Glomerular endothelial cell (primary cell): ENCODE results near the gene TRMT13. TPM values are rescaled to one million over a fixed set of nuclear protein-coding genes. Genes with fewer than 3 reads are reported as not detected.
"Not testable (repeated sequence)": the region's sequence is repeated elsewhere in the genome, so short reads cannot be mapped to it uniquely, and the experiment has no call there.

Source experiments
- DNase-seq: peaks from one replicate; pipeline ENCODE4 v3.0.0-alpha.2; 2011; ENCODE audit warnings: low read depth, low spot score; ENCODE audit errors: extremely low read depth
- total RNA-seq: library from RNA; depleted of rRNA; stranded (reverse); fragments of >200 nt; gene quantifications from 2 replicates; pipeline ENCODE4 v1.2.3, GENCODE V29; 2015

The TRMT13 gene
- total RNA-seq, 1 donor from 2014 or later: 9.0 TPM

- DNase-seq: no peak
These were observed 19.3 kb downstream of the TRMT13 start for GRCh38 chr1:100152271-100152670.

DNA sequence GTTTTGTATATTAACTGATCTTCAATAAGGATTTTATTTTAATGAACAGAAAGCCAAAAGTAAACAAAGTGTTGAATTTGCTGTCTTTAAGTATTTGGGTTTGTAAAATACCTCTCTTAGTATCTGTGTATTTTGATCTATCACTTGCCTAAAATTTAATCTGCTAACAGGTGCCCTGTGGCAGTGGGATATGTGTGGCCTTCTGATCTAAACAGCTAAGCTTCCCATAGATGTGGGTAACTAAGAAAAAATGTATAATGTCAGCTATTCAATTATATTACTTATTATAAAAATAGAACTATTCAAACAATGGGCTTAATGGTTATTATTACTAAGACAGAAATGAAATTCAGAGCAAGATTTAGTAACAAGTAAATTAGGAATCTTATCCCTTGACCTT is 29.9 kb downstream of the TRMT13 start:
- no peak for DNase-seq

DNA sequence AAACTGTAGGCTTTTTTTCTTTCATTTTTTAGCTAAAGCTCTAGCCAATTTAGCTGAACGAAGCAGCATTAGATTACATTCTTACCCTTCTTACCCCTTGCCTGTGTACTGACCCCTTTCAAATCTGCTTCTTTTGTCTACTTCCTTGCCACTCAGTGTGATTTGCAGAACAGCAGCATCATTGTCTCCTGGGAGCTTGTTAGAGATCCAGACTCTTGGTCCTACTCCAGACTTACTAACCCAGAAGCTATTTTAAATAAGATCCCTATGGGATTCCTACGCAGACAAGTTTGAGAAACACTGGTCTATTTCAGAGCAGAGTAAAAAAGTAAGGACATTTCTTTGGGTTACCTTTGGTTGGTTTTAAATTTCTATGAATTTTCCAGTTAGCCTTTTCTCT is 31.3 kb downstream of the TRMT13 start:
- no peak for DNase-seq

DNA sequence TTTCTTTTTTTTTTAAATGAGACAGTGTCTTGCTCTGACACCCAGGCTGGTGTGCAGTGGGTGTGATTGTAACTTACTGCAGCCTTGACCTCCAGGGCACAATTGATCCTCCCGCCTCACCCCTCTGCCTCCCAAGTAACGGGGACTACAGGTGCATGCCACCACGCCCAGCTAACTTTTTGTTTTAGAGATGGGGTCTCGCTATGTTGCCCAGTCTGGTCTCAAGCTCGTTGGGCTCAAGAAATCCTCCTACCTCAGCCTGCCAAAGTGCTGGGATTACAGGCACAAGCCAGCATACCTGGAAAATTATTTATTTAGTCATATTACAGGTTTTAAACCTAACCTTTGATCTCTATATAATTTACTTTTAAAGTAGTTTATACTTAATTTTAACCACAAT is 31.7 kb downstream of the TRMT13 start:
- DNase-seq: no peak

DNA sequence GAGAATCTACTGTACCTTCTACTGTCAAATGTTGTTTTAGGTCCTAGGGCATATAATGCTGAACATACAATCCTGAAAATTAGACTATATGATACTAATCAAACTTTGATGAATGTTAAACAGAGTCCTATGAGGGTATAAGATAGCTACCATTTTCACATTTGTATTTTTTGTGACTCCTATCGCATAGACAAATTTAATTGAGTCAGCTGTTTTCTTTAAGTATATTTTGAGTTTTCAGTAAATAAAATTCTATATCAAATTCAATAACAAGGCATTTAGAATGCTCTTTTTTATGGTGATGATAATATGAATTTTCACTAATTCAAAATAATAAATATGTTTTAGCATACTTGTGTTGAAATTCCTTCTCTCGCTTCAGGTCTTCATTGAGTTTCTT is 35.1 kb downstream of the TRMT13 start:
- DNase-seq: no peak

DNA sequence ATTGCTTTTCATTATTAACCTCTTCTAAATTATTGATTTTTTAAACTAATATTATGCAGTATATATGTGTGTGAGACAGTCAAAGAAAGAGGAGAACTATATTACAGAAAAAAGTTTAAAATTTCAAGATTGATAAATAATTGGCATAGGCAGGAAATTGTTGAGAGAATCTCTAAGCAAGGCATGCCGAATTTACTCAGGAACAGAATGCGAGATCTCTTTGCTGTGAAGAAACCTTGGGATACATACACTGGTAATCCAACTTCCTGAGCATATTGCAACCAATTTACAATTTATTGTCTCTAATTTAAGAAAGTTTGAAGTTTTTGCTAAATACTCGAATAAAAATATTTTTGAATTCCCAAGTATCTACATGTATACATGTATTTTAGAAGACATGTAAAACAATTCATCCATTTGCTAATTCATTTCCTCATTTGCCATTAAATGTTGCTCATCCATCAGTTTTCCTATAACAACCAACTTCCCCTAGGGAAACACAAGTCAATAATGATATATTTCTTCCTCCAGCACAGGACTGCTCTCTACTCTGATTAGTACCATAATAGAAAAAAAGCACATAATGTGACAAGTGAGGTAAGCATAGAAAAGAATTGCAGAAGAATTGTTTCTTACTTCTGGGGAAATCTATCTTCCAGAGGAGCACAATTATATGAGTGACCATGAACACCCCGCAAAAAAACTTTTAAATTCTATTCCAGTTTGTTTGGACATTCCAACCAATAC is 44.5 kb downstream of the TRMT13 start:
- no peak for DNase-seq

GRCh38 chr1:100178091-100178490 is 45.1 kb downstream of the TRMT13 start, which contains the start of gene LRRC39:
LRRC39 (minus strand) TSS chr1:100178256; CDS start chr1:100168516, 9,740 bp downstream.
- DNase-seq: no peak

DNA sequence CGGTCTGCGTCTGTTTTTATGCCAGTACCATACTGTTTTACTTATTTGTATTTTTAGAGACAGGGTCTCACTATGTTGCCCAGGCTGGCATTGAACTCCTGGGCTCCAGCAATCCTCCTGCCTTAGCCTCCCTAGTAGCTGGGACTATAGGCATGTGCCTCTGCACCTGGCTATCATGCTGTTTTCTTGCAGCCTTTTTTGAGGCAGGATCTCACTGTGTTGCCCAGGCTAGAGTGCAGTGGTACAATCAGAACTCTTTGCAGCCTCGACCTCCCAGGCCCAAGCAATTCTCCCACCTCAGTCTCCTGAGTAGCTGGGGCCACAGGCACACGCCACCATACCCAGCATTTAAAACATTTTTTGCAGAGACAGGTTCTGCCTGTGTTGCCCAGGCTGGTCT is 50.4 kb downstream of the TRMT13 start:
- DNase-seq: no peak

DNA sequence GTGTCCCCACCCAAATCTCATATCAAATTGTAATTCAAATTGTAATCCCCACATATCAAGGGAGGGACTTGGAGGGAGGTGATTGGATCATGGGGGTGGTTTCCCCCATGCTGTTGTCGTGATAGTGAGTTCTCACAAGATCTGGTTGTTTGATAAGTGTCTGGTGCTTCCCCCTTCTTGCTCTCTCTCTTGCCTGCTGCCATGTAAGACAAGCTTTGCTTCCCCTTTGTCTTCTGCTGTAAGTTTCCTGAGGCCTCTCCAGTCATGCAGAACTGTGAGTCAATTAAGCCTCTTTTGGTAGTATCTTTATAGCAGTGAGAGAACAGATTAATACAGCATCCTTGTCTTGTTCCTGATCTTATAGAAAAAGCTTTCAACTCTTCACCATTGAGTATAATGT is 51.6 kb downstream of the TRMT13 start:
- DNase-seq: no peak

GRCh38 chr1:100187912-100188311 is 54.9 kb downstream of the TRMT13 start:
- DNase-seq: no peak

DNA sequence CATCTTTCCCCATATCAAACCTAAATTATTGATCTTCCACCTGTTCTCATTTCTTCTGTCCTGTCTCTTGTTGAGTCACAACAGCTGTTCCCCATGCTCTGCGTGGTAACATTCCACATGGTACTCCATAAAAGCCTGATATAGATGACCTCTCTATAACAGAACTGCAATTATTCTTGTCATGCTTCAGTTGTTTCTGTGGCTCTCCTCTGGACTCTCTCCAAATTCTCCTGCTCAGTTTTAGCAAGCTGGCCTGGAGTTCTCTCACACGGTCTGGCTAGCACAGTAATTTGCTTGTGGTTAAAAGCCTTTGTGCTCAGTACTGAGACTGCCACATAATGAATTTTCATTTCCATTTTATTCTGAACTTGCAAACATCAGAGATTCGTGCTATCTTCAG is 55.7 kb downstream of the TRMT13 start:
- DNase-seq: no peak

DNA sequence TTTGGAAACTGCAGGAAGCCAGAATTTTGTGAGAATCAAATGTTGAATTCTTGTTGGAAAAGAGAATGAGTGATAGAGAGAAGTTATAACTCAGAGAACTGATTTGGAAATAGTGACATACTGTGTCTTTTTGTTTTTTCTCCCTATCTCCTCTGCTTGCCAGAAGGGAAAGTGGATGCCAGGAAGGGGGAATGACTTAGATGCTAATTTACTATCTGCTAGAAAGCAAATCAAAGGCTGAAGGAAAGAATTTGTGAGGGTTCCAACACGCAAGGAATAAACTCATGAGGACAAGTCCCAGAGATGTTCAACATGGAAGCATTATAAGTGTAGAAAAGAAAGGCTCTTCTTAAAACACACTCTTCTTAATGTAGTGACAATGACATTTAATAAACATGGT is 65.6 kb downstream of the TRMT13 start:
- DNase-seq: no peak

DNA sequence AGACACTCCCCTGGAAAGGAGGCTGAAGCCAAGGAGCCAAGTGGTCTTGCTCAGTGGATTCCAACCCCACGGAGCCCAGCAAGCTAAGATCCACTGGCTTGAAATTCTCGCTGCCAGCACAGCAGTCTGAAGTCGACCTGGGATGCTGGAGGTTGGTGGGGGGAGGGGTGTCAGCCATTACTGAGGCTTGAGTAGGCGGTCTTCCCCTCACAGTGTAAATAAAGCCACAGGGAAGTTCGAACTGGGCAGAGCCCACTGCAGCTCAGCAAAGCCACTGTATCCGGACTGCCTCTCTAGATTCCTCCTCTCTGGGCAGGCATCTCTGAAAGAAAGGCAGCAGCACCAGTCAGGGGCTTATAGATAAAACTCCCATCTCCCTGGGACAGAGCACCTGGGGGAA is 67.1 kb downstream of the TRMT13 start:
- DNase-seq: not testable (repeated sequence)

Other genes with a start within 250 kb of the TRMT13 start
- 10.4 and 12.8 TPM in 2 replicates for gene SLC35A3, start 163.2 kb upstream of the TRMT13 start, total RNA-seq
- gene SASS6, start 233 bp upstream of the TRMT13 start, total RNA-seq: 1.2 and 1.9 TPM in 2 replicates
- 0.53 TPM in 1 of 2 replicates, not detected in the other for gene LRRC39, start 45.1 kb downstream of the TRMT13 start, total RNA-seq
- gene DBT, start 116.7 kb downstream of the TRMT13 start, total RNA-seq: 4.1 and 5.3 TPM in 2 replicates
- gene RTCA, start 133.1 kb downstream of the TRMT13 start, total RNA-seq: 28.4 and 35.1 TPM in 2 replicates
- 8.6 and 11.8 TPM in 2 replicates for gene CDC14A, start 219.3 kb downstream of the TRMT13 start, total RNA-seq